ENCODE data around the gene INPP5B.
A peak's percentile ranks its signal among the peaks of the same experiment; 100 is the strongest.

INPP5B gene

DNA sequence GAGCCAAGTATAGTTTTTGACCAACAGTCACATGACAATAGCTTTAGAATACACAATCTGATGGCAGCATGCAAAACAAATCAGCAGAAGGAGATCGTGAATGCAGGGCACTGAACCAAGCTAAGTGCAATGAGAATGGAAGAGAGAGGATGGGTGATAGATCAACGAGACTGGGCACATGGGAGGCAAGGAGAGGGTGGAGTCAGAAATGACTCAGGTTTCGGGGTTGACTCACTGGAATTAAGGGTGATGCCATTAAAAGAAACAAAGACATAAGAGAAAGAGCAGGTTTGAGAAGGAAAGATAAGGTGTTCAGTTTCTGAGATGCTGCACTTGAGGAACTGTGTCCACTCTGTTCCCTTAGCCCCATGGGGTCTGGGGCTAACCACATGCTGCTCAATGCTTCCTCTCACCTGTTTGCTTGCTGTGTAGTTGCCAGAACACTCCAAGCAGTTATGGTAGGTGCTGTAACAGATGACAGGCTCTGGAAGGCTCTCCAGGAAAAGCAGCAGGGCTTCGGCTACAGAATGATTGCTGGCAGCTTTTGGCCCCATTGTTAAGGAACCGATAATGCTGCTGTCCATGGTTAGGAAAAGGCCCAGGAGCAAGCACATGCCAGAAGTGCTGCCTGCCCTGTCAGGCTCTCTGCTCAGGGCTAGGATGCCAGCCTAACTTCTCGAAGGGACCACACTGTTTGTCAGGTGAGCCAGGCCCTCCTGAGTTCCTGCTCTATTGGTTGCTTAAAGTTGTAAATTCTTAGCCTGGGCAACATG, 81.3 kb downstream of the INPP5B start:
- no peak for DNase-seq

DNA sequence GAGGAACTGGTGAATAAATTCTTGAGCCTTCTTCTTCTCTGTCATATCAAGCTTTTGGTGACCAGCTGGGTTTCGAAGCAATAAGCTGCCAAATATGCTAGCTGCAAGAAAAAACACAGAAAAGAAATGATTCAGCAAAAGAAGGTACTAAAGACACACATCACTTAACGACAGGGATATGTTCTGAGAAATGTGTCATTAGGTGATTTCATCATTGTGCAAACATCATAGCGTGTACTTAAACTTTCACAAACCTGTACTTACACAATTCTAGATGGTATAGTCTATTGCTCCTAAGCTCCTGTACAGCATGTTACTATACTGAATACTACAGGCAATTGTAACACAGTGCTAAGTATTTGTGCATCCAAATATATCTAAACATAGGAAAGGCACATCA, 84.5 kb downstream of the INPP5B start:
- DNase-seq: no peak

DNA sequence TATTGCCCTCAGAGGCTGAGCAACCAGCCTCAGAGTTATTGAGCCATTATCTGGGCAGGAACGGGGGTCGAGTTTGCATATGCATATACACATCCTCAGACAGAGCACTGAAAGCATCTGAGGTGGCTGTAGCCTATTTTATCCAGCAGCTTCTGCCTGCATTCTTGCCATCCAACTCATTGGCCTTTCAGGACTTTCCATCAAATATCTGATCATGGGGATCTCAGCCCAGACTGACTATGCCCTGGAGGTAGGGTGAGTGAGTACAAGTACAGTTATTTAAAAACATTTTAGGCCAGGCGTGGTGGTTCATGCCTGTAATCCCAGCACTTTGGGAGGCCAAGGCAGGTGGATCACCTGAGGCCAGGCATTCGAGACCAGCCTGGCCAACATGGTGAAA, 85.7 kb downstream of the INPP5B start:
- no peak for DNase-seq

DNA sequence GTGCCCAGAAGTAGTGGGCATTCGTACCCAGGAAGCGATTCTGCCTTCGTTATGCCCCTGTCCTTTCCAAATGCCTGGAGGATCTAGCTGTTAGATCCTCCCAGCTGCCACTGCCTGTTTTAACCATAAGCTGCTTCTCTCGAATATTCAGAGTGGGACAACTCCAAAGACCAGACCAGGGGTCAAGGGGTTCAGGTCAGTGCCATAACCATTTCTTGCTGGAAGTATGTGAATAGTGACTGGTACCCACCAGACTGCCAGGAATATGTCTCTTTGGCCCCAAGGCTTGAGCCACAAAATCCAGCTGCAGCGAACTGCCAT, 86.5 kb downstream of the INPP5B start:
- no peak for DNase-seq

DNA sequence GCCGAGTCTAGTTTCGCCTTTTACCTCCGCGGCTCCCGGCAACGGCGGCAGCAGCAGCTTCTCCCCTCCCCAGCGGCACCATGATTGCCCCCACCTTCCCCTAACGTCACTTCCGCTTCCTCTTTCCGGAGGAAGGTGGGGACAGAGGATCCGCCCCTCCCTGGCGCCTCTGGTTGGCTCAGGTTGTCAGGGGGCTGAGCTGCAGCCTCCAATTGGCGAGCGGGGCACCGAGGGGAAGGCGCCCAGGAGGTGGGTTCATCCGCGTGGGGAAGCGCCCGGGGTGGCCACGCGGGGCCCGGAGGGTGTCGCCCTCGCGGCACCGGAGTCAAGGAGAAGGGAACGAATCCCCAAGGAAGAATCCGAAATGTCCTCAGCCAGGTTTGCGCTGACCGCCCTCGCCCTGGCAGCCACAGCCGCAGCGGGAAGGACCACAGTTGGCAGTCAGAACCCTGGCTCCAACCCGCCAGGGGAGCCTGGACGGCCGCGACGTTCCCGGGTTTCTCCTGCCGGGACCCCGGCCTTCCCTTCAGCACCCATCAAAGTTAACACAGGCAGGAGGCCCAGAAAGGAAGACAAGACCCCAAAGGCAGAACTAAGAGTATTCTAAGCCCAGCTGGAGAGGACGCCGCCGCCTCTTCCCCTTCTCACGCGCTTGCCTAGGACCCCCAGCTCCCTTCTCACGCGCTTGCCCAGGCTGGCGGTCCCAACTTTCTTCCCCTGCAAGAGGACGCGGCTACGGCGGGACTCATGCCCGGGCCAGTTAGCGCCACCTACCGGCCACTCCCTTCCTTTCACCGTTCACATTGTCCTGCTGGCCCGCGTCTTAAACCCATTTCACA, 87.1 kb downstream of the INPP5B start, which contains the start of gene MTF1:
Gene MTF1, minus strand, starts transcription at position 86 of the 839 bp plus-strand sequence. CDS start 1,934 bp downstream, outside the sequence.
- peak; percentile 96 for DNase-seq

GRCh38 chr1:37858931-37859506, 87.8 kb downstream of the INPP5B start:
- peak; percentile 17 for DNase-seq

DNA sequence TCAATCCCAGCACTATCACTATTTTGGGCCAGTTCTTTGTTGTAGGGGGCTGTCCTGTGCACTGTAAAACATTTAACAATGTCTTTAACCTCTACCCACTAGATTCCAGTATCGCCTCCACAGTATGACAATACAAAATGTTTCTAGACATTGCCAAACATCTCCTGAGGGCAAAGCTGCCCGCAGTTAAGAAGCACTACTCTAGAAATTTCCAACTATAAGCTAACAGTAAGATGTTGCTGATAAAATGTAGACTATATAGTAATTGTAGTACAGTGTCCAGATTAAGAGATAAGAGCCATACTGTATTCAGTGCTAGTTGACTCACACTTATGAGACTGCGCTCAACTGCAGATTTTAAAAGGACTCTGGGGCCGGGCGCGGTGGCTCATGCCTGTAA, 92.4 kb downstream of the INPP5B start:
- DNase-seq: no peak

GRCh38 chr1:37853157-37853556, 93.7 kb downstream of the INPP5B start:
- DNase-seq: no peak

- DNase-seq: no peak
Observed at GRCh38 chr1:37851782-37852210, 95.1 kb downstream of the INPP5B start.

GRCh38 chr1:37851262-37851661, 95.6 kb downstream of the INPP5B start:
- no peak for DNase-seq

- DNase-seq: no peak
Observed at GRCh38 chr1:37850352-37850955, 96.4 kb downstream of the INPP5B start.

DNA sequence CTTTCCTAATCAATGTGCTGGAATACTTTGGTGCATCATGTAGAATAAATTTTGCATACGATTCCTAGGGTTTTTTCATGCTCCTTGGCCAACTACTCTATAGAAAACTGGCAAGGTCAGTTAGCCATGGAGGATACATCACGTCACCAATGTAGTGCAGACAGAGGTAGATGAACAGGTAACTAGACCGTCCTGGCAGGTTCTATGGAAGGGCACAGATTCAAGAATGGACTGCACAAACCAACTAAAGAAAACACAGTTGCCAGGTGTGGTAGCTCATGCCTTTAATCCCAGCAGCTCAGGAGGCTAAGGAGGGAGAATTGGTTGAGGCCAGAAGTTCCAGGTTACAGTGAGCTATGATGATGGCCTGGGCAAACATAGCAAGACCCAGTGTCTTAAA, 97.4 kb downstream of the INPP5B start:
- DNase-seq: no peak

- no peak for DNase-seq
Observed at GRCh38 chr1:37846647-37847339, 100.1 kb downstream of the INPP5B start.

DNA sequence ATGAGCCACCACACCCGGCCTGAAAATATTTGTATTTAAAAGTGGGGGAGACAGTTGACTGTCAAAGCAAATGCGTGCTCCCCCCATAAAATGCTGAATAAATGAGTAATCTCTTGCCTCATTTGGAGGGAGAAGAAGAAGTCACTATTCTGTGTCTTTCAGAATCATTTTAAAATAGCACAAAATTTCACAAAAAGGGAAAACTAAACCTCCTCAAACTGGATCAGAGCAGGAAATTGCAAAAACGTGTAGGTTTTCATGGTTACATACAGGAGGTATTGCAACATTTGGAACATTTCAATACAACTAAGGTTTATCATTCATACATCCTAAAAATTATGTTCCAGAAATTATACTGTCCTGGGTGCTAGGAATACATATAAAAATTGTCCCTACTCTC, 101.1 kb downstream of the INPP5B start:
- DNase-seq: no peak

GRCh38 chr1:37845049-37845646, 101.7 kb downstream of the INPP5B start:
- DNase-seq: no peak

DNA sequence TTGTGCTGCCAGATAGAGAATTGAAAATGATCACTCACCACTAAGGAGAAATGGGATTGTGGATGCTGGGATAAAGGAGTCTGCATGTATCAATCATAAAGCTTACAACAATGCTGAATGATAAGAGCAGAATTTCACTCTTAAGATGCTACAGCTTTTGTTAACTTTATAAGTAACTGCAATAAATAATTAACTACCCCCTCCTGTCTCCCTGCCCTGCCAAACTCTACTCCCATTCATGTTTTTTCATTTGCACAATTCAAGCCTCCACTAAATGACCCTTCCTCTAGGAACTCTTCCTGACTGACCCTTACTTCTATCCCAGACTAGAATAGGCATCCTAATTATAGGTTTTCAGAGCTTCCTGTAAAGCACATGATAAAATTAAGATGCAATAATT, 102.3 kb downstream of the INPP5B start:
- no peak for DNase-seq

DNA sequence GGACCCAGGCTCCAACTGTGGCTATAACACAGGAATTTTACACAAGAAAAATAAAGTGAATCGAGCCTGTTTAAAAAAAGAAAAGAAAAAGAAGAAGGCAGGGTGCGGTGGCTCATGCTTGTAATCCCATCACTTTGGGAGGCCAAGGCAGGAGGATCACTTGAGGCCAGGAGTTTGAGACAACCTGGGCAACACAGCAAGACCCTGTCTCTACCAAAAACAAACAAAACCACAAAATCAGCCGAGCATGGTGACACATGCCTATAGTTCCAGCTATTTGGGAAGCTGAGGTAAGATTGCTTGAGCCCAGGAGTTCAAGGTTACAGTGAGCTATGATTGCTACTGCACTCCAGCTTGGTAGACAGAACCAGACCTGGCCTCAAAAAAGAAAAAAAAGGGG, 105.2 kb downstream of the INPP5B start:
- no peak for DNase-seq

DNA sequence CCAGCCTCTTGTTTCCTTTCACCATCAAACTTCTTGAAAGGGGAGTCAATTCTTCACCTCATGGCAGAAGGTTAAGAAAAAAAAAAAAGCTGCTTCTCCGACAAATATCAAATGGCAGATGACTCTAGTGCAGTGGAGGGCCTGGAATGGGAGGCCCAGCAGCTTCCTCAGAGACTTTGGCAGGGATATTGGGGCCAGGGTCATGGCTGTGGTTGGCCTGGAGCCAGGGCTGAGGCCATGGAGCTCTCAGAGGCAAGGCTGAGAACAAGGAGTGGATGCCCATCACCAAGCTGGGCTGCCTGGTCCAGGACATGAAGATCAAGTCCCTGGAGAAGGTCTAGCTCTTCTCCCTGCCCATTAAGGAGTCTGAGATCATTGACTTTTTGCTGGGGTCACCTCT, 106.1 kb downstream of the INPP5B start:
- DNase-seq: no peak

GRCh38 chr1:37839676-37840075, 107.2 kb downstream of the INPP5B start:
- DNase-seq: no peak

GRCh38 chr1:37836788-37837187, 110.1 kb downstream of the INPP5B start:
- DNase-seq: no peak

GRCh38 chr1:37831809-37832208, 115.0 kb downstream of the INPP5B start:
- no peak for DNase-seq

GRCh38 chr1:37831109-37831508, 115.7 kb downstream of the INPP5B start:
- no peak for DNase-seq
